GM18868 (cell line): ENCODE results near the gene TLE6.
"Not testable (repeated sequence)": the region's sequence is repeated elsewhere in the genome, so short reads cannot be mapped to it uniquely, and the experiment has no call there.

Experiments
- ATAC-seq: cut with Tn5 transposase; IDR thresholded peaks from one replicate; pipeline ENCODE4 v1.9.1; 2021; ENCODE audit warnings: mild to moderate bottlenecking, moderate library complexity; ENCODE audit not compliant: unreplicated experiment

TLE6 gene

DNA sequence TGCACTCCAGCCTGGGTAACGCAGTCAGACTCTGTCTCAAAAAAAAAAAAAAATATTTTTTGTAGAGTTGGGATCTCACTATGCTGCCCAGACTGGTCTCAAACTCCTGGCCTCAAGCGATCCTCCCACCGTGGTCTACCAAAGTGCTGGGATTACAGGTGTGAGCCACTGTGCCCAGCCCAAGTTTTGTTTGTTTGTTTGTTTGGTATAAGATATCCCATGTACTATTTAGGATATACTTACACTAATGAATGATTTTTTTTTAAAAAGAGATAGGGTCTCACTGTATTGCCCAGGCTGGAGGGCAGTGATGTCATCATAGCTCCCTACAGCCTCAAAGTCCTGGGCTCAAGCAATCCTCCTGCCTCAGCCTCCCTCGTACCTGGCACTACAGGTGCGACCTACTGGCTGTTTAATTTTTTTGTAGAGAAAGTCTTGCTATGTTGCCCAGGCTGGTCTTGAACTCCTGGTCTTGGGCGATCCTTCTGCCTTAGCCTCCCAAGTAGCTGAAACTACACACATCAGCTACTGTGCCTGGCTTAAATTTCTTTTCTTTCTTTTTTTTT is 24.0 kb downstream of the TLE6 start:
- no peak for ATAC-seq

DNA sequence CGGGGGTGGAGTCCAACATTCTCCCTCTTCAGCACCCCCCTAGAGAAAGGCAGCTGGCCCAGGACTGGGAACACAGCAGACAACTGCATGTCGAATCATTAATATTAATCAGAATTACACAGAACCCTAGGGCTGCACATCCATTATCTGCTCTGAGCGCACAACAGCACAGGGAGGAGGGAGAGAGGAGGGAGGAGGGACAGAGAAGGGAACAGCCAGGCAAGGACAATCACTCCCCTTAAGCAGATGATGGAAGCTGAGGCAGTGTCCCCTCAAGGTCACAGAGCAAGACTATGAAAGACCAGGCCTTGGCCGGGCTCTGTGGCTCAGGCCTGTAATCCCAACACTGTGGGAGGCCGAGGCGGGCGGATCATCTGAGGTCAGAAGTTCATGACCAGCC is 25.7 kb downstream of the TLE6 start:
- no peak for ATAC-seq

DNA sequence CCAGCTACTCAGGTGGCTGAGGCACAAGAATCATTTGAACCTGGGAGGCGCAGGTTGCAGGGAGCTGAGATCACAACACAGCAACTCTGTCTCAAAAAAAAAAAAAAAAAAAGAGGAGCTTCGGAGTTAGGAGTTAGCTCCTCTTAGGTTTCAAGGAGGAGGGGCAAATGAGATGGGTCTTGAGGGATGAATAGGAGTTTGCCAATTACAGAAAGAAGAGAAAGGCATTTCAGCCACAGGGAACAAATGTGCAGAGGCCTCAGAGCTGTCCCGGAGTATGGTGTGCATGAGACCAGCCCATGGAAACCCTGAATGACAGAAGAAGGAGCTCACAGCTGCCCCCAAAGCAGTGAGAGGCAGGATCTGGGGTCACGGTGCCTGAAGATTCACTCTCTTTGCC is 27.2 kb downstream of the TLE6 start:
- ATAC-seq, result no peak

DNA sequence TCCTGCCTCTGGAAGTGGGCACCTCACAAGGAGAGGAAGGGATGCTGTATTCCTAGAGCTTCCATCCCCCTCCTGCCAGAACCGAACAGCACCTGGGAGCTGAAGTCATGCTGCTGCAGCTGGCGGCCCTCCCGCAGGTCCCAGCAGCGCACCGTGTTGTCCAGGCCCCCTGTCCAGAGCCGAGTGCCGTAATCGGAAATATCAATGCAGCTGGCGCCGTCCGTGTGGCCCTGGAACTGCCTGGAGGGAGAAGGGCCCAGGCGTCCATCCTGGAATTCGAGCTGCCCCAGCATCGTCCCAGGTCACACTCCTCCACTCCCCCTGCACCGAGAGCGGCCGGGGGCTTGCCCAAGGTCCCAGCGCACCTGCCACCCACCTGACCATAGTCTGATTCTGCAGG is 28.0 kb downstream of the TLE6 start:
- no peak for ATAC-seq

DNA sequence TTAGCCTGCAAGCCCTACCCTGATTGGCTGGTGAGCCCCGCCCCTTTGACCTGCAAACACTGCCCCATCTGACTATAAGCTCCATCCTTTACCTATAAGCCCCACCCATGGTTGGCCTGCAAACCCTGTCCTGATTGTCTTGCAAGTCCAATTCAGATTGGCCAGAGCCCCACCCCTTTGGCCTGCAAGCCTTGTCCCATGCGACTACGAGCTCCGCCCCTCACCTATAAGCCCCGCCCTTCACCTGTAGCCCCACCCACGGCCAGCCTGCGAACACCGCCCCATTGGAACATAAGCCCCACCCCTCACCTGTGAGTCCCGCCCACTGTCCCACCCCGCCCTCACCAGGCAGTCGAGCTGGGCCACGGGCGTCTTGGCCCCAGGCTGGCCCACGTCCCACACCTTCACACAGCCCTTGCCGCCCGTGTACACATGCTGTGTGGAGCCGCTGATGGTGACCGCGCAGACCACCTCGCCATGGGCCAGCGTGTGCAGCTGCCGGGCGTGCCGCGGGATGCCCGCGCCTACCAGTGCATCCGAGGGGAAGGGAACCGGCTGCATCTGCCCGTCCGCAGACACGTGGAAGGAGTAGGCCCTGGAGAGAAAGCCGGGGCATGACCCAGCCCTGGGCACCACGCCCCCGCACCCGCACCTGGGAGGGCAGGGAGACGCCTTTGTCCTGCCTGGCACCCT is 28.9 kb downstream of the TLE6 start:
- no peak for ATAC-seq

DNA sequence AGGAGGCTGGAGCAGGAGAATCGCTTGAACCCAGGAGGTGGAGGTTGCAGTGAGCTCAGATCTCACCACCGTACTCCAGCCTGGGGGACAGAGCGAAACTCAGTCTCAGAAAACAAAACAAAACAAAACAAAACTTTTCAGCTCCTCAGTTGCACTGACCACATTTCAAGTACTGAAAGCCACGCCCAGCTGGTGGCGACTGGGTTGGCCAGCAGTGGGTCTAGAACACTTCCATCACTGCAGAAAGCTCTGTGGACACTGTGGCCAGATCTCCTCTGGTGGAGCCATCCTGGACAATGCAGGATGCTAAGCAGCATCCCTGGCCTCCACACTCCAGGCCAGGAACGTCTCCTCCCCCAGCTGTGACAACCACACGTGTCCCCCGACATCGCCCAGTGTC is 30.6 kb downstream of the TLE6 start:
- no peak for ATAC-seq

DNA sequence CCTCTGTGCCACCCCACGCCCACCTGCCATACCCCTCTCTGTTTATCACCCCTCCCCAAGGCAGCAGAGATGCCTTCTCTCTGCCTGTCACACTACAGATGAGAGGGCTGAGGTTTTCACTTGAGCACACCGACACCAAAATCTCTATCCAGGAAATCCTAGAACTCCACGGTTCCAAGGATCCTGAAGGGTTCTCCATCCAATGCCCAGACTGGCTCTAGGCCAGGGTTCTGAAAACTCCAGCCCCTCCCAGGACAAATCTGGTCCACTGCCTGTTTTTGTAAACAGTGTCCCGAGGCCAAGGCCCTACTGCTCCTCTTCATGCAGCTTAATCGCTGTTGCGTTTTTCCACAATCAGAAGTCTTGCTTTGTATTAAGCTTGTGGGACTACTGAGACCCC is 31.6 kb downstream of the TLE6 start:
- no peak for ATAC-seq

DNA sequence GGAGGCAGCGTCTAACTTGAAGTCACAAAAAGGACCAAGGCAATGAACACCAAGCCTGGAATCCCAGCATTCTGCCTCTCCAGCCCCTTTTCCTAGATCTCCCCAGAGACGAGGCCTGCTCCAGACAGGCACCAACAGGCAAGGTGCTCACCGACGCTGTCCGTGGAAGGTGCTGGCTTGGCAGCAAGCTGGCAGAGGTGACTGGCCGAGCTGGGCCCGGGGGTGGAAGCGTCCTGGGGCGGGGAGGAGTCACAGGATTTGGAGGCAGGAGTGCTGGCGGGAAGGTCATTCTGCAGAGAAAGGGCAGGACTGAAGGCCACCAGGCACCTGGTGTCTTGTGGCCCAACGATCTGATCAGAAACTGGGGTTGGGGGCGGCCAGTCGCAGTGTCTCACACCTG is 33.5 kb downstream of the TLE6 start:
- no peak for ATAC-seq

DNA sequence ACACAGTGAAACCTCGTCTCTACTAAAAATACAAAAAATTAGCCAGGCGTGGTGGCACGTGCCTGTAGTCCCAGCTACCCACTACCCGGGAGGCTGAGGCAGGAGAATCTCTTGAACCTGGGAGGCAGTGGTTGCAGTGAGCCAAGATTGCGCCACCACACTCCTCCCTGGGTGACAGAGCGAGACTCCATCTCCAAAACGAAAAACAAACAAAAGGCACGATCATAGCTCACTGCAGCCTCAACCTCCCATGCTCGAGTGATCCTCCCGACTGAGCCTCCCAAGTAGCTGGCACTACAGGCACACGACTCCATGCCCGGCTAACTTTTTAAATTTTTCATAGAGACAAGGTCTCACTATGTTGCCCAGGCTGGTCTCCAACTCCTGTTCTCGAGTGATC is 34.7 kb downstream of the TLE6 start:
- ATAC-seq, result not testable (repeated sequence)

DNA sequence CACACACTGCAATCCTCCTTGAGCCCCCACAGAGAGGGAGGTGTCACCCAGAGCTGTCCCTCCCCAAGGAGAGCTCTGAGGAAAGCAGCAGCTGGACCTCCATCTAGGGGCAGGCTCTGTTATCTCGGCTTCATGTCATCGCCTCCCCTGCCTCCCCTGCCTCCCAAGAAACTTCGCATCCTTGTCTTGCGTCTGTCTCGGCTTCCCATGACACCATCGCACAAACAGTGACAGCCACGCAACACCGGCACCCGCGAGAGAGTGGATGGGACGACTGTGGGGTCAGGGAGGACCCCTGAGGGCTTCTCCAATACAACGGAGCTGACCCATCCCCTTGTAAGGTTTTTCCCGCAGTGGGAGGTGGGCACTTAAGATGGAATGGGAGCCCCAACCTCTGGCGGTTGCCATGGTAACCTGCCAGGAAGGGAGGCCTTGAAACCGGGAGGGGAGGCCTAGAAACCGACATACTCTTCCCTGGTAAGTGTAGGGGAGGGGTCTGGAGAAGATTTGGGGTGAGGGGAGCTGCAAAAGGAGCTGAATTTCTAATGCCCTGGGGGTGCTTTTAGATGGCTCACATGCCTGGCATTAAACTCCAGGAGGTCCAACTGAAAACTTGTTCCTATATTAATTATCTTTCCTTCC is 35.4 kb downstream of the TLE6 start:
- no peak for ATAC-seq

DNA sequence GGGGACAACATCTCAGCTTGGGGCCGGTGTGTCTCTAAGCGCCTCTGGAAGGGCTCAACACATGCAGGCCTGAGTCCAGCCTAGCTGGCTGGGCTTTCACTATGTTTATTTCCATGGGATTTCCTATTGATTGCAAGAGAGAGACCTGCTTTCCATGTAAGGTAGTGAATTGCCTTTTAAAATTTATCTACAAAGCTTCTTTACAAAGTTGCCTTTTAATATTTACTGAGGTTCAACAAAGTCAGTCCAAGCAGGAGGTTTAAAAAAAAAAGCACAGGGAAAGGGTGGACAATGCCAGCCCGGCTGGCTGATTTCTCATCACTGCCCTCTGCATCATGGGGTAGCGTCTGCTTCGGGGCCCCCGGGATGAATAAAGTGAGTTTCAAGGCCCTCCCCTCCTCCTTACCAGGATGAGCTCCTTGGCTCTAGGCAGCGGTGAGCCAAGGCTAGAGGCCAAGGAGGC is 35.9 kb downstream of the TLE6 start:
- no peak for ATAC-seq

DNA sequence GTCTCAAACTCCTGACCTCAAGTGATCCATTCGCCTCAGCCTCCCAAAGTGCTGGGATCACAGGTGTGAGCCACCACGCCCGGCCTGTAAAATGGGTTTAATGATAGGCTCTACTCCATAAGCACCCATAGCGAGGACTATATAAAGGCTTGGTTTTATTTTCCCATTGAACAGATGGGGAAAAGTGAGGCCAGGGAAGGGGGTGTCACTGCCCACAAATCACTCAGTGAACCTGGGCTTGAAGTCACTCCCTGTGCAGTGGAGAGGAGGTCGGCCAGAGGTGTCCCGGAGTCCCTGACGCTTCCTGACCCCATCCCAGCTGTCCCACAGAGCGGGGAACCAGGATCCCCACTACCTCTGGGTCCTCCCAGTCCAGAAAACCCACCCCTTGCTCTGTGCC is 36.8 kb downstream of the TLE6 start:
- ATAC-seq, result no peak

DNA sequence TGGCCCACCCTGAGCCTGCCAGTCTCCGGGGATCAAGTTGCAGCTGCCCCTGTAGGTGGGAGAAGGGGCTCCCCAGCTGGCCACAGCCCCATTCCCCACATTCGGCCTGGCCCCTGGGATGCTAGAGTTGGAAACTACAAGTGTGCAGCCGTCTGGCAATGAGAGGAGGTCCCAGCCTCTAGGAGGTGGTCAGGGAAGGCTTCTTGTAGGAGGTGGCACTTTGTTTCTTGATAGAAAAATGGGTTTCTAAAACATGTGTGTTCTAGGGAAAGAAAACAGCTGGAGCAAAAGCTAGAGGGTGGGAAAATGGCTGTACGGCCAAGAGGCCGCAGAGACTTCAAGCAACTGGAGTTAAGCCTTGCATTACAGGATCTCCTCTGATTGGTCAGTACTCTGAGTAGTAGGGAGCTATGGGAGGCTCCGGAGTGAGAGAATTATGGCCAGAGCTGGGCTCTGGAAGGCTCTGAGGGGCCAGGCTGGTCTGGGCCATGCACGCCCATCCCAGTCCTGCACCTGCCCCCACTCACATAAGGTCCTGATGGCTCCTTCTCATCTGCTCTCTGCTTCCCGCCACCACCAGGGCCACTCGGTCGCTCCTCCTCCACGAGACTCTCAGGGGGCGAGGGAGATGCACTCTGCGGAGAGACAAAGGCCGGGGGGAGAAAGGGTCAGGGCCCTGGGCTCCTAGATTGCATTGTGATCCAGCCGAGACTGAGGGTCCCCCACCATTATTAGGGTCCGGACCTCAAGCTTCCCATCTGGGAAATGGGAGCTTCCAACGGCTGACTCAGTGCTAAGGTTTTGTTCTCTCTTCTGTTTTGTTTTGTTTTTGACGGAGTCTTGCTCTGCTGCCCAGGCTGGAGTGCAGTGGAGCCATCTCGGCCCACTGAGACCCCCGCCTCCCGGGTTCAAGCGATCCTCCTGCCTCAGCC is 38.0 kb downstream of the TLE6 start:
- no peak for ATAC-seq

DNA sequence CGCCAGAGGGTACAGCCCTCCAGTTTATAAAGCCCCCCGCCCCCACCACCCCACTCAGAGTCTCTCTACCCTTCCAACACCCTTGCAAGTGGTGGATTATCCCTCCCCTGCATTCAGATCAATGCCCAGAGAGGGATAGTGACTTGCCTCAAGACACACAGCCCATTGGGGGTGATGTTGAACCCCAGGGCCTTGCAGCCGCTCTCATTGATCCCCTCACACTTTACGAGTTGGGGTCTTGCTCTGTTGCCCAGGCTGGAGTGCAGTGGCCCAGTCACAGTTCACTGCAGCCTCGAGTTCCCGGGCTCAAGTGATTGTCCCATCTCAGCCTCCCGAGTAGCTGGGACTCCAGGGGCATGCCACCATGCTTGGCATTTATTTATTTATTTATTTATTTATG is 40.6 kb downstream of the TLE6 start:
- ATAC-seq, result no peak

DNA sequence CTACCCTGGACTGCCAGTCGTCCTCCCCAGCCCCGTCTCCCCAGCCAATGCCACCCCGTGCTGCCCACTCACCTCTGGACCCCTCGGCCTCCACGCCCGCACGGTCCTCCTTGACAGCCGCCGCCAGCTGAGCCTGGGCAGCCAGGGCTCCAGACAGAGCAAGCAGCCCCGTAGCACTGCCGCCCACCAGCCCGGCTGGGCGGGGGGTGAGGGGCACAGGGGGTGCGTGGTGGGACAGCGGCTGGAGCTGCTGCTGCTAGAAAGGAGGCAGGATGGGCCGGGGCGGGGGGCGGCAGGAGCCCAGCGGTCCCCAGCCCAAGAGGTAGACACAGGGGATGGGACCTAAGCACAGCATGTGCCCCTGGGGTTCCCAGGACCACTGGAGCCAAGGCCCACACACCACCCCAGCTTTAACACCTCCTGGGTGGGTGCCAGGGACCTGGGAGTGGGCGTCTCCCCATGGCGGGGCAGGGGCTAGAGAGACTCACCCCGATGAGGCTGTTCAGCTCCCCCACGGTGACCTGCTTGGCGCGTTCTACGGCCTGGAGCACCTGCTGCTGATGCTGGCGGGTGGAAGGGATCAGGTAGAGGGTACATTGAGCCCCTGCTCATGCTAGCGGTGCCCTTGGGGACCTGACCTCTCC is 42.0 kb downstream of the TLE6 start:
- no peak for ATAC-seq

DNA sequence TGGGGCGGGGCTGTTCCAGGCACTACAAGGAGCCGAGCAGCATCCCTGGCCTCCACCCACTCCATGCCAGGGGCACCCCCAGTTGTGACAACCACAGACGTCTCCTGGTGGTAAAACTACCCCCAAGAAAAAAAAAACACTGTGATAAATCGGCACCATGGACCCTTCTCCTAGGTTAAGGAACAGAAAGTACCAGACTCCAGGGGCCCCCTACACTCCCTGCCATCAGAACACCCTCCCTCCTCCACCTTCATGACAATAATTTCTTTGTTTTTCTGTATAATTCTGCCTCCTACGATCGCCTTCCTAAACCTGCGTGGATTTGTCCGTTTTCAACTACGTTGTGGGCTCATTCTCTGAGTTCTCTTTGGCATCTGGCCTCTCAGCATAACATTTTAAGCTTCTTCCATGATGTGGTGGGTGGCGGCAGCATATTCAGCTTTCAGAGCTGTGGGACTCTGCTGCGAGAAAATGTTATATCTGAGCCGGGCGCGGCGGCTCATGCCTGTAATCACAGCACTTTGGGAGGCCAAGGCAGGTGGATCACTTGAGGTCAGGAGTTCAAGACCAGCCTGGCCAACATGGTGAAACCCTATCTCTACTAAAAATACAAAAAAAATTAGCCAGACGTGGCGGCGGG is 43.1 kb downstream of the TLE6 start:
- ATAC-seq, result no peak

DNA sequence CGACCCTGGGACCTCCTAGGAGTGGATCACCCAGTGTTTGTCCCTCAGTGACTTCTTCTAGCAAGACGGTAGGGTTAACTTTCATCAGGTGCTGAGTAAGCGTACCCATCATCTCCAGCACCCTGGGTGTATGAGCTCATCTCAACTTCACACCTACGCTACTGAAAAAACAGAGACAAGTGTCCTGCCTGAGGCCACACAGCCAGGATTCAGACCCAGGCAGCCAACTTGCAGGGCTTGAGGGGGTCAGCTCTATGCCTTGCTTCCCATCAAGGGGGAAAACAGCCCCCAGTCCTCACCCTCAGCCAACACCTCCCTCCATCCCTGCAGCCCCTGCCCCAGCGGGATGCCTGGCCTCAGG is 47.1 kb downstream of the TLE6 start:
- ATAC-seq, result no peak

DNA sequence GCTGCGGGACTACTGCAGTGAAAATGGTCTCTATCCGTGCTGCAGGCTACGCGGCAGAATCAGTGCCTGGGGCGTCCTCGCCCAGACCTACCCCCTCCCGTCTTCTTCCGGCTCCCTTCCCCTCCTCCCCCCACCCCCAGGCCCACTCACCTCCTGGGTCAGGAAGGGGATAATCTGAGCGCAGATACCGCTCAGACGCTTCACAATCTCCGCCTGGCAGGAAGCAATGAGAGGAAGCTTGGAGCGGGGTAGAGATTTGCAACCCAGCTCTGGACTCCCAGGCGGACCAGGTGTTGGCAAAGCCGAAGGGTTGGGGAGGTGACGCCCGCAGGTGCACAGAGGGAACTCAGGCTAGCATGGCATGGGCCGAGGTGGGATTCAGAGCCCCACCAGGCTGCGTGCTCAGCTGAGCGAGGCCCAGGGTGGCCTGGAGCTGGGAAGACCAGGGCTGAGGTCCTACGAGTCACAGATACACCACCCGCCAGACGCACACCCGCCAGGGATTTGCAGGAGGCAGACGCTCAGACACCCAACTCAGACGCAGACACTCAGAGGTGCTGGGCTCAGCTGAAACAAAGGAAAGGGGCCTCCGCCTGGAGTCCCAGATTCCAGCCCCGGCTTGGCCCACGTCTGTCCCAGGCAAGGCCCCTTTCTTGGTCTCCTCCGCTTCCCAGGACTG is 47.6 kb downstream of the TLE6 start:
- ATAC-seq, result no peak

DNA sequence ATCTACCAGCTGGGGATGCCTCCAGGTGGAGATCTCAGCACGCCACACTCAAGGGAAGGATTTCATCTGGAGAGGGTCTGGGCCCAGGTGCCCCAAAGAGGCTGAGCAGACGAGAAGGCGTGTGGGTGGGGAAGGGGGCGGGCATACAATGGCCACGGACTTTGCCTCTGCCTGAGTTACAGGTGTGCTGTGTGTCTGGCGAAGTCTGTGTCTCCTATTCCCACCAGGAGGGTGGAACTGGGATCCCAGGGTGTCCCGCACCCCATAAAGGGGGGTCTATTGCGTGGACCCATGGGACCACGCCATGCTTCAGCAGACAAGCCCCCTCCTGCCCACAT is 48.2 kb downstream of the TLE6 start:
- no peak for ATAC-seq

DNA sequence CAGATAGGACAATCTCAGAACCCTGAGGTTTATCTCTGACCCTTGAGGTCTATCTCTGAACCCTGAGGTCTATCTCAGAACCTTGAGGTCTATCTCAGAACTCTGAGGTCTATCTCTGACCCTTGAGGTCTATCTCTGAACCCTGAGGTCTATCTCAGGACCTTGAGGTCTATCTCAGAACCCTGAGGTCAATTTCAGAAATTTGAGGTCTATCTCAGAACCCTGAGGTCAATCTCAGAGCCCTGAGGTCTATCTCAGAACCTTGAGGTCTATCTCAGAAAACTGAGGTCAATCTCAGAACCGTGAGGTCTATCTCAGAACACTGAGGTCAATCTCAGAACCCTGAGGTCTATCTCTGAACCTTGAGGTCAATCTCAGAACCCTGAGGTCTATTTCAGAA is 49.4 kb downstream of the TLE6 start:
- no peak for ATAC-seq
